ENCODE measurements around the gene HLF. TPM values are rescaled to one million over a fixed set of nuclear protein-coding genes. Genes with fewer than 3 reads are reported as not detected.

HLF gene
- total and polyA plus RNA-seq, 2 donors (not counting 3 experiments of a cell fraction or from before 2014, with no cell fraction given), result not detected

DNA sequence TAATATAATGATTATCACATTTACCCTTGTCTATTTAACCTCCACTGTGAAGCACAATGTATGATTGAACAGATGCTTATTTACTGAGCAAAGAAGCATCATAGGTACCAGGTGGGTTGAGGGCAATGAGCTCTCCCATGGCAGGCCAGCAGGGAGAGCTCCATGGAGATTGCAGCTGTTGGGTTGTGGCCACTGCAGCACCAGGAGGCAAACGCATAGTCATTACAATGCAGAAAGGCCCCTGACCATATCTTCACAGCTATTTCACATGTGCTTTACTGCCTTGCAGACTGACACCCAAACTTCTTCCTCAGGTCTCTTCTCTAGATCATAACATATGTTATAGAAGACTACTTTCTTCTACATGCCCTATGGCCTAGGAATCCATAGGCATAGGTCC is 81.9 kb downstream of the HLF start:
- H3K9me3 ChIP-seq (replicated peaks; ENCODE audit: control insufficient read depth, insufficient read depth, low read length), result no peaks in the 10 kb centered on the region
- no peaks in the 10 kb centered on the region for H3K4me1 ChIP-seq (ENCODE audit: control insufficient read depth, extremely low read depth, insufficient read depth, low read length)
- H3K9ac ChIP-seq (replicated peaks; ENCODE audit: extremely low read depth, insufficient read depth, low read length), result no peak overlapping the region
- H4K20me1 ChIP-seq (replicated peaks; ENCODE audit: control insufficient read depth, extremely low read depth, insufficient read depth, low read length), result no peaks in the 10 kb centered on the region
- CTCF ChIA-PET, result interaction anchor here (1.1 to 6.9 kb wide), 5 partner anchors 10 to 354 kb away, joined by 3 to 136 read pairs (median 13); no protein-coding TSS in a partner anchor
- H3K9me1 ChIP-seq (replicated peaks; ENCODE audit: control insufficient read depth, extremely low read depth, insufficient read depth, low read length), result no peaks in the 10 kb centered on the region
- peaks cover 6 to 7% of the 10 kb centered on the region in 2 experiments for H3K27me3 ChIP-seq (ENCODE audit: control insufficient read depth in 2 of 2, insufficient read depth in 2 of 2, low read length in 2 of 2)
- H3K4me3 ChIP-seq (replicated peaks in 1 of 3; ENCODE audit: insufficient read depth in 1 of 3, low read depth in 1 of 3, low read length in 3 of 3), result no peak overlapping the region
- POLR2A ChIA-PET, result no interaction called here
- dilution Hi-C loops (cut with MboI; ENCODE audit: extremely low pct_ligation_motif_present, low sequenced_read_pairs) (no loop called here), intact Hi-C loops (cut with micrococcal nuclease) (no loop called here)
- no TSS peak for BruUV-seq (replicated peaks)
- DNase-seq (ENCODE audit: low read depth, low spot score), result no peak
- no peak overlapping the region for H3K4me2 ChIP-seq (ENCODE audit: insufficient read depth, low read length)
- no peak overlapping the region for H3K27ac ChIP-seq (ENCODE audit: insufficient read depth, low read depth, low read length)
- TF ChIP-seq GATA2 (IDR thresholded peaks at IDR 0.05; ENCODE audit: insufficient read depth, insufficient read length, low read depth, low read length) (no peak), JUN (IDR thresholded peaks at IDR 0.05; ENCODE audit: borderline replicate concordance, insufficient read depth, insufficient read length, low read depth) (no peak), EZH2 (IDR thresholded peaks at IDR 0.05; ENCODE audit: borderline replicate concordance, low read depth, low read length, severe bottlenecking) (no peak), FOS (IDR thresholded peaks at IDR 0.05; ENCODE audit: borderline replicate concordance, insufficient read depth, low read length) (no peak), MYC (IDR thresholded peaks at IDR 0.05; ENCODE audit: low read depth, low read length) (no peak), POLR2AphosphoS5 (IDR thresholded peaks at IDR 0.05; ENCODE audit: insufficient read depth, low read depth, low read length) (no peak), POLR2A (IDR thresholded peaks at IDR 0.05; ENCODE audit: low read depth, low read length) (no peak)
- TF ChIP-seq, protein P1, sequence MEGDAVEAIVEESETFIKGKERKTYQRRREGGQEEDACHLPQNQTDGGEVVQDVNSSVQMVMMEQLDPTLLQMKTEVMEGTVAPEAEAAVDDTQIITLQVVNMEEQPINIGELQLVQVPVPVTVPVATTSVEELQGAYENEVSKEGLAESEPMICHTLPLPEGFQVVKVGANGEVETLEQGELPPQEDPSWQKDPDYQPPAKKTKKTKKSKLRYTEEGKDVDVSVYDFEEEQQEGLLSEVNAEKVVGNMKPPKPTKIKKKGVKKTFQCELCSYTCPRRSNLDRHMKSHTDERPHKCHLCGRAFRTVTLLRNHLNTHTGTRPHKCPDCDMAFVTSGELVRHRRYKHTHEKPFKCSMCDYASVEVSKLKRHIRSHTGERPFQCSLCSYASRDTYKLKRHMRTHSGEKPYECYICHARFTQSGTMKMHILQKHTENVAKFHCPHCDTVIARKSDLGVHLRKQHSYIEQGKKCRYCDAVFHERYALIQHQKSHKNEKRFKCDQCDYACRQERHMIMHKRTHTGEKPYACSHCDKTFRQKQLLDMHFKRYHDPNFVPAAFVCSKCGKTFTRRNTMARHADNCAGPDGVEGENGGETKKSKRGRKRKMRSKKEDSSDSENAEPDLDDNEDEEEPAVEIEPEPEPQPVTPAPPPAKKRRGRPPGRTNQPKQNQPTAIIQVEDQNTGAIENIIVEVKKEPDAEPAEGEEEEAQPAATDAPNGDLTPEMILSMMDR (IDR thresholded peaks at IDR 0.05; ENCODE audit: extremely low read depth in 1 of 2, insufficient read depth in 1 of 2, low read depth in 1 of 2, low read length in 2 of 2), result no peak
- TF ChIP-seq, protein P2, sequence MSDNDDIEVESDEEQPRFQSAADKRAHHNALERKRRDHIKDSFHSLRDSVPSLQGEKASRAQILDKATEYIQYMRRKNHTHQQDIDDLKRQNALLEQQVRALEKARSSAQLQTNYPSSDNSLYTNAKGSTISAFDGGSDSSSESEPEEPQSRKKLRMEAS (IDR thresholded peaks at IDR 0.05; ENCODE audit: insufficient read depth, insufficient read length), result no peak
- H3K36me3 ChIP-seq (ENCODE audit: control insufficient read depth in 2 of 2, extremely low read depth in 1 of 2, insufficient read depth in 2 of 2, low read length in 2 of 2), result no peaks in the 10 kb centered on the region
- no peaks in the 10 kb centered on the region for H3K79me2 ChIP-seq (ENCODE audit: control insufficient read depth, insufficient read depth, low read length)
- H2AFZ ChIP-seq (ENCODE audit: low read depth, low read length), result no peak overlapping the region
- FAIRE-seq, result no peak

All from endothelial cell of umbilical vein (primary cell).